HL-60 (cell line): ENCODE measurements around the gene QSOX1.

ENCODE experiments used
- DNase-seq, 2 experiments: peaks; one replicate each; pipeline ENCODE4 v3.0.0-alpha.2; 2010 to 2020; ENCODE audit warnings: low read depth in 1 of 2, low spot score in 1 of 2
- H3K27ac ChIP-seq: fragments of 250-450 bp; sonication (Bioruptor Pico); replicated peaks from 2 replicates; pipeline ENCODE4 v1.5.1; 2020; ENCODE audit warnings: mild to moderate bottlenecking, moderate library complexity
- H3K27me3 ChIP-seq: fragments of 250-450 bp; sonication (Bioruptor Pico); 2 replicates; pipeline ENCODE4 v1.5.1; 2021; ENCODE audit warnings: mild to moderate bottlenecking, moderate library complexity; ENCODE audit not compliant: insufficient read depth, poor library complexity, severe bottlenecking
- H3K4me3 ChIP-seq: replicated peaks from 2 replicates; pipeline ENCODE4 v1.5.1; 2011; ENCODE audit warnings: mild to moderate bottlenecking, control low read depth, low read length; ENCODE audit not compliant: insufficient read depth
- GABPA ChIP-seq: IDR thresholded peaks from 2 replicates; pipeline ENCODE4 v1.6.1; 2012; ENCODE audit warnings: low read depth
- POLR2AphosphoS5 ChIP-seq: IDR thresholded peaks from 2 replicates; pipeline ENCODE4 v1.6.1; 2012; ENCODE audit warnings: low read depth
- SPI1 ChIP-seq: IDR thresholded peaks from 2 replicates; pipeline ENCODE4 v1.6.1; 2012; ENCODE audit warnings: low read depth, mild to moderate bottlenecking, borderline replicate concordance
- TF ChIP-seq, protein P1 (sequence below): IDR thresholded peaks from one replicate; pipeline ENCODE4 v1.5.1; 2011; ENCODE audit warnings: low read length, control low read depth, inconsistent platforms; ENCODE audit not compliant: insufficient read depth
- TF ChIP-seq, protein P2 (sequence below): IDR thresholded peaks from 2 replicates; pipeline ENCODE4 v1.6.1; 2012; ENCODE audit warnings: low read depth; ENCODE audit not compliant: insufficient replicate concordance

Gene QSOX1

DNA sequence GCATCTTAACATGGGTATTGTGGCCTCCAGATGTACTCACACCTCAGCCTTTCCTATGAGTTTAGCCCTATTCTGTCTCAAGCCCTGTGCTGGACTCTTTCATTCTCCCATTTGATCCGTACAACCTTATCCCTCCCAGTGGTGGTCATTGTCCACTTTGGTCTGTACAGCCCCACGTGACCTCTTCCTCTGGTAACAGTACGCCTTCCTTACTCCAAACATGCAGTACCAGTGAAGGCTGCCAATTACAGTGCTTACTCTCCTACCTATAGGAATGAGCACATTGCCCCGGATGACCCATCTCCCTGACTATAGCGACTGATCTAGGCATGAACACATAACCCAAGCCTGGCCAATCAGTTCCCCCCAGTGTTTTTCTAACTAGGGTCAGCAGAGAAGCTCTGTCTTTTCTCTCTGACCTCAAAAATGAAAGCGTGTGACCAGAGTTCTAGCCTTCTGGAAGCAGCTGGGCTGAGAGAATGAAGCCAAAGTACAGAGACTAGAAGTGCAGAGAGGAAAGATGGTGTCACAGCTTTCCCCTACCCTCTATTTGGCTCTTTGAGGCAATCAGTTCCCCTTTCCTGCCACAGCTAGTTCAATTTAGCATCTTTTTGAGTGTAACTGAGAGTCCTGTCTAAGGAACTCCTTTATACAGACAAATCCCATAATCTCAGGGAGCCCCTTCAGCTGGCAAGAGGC is 9.9 kb upstream of the QSOX1 start:
- Histone ChIP-seq H3K27me3 (no peaks in the 10 kb centered on the region), H3K4me3 (no peak overlapping the region), H3K27ac (no peak overlapping the region)
- TF ChIP-seq GABPA (no peak), SPI1 (peak; percentile 38; the same call in 1 of the 2 replicates)
- no peak for DNase-seq

DNA sequence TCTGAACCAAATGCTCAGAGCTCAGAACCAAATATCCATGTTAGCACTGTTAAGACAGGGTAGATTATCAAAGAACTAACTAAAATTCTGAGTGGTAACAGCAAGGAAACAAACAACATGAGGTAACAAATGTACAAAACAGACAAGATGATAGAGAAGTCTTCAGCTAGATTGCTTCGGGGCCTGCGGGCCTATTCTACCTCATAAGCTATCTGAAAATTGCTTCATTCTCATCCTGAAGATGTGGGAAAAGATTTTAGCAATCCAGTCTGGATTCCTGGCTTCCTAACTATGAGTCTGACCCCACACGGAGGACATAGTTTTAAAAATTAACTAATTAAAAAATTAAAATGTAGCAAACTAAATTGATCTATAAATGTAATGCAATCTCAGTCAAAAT is 9.2 kb upstream of the QSOX1 start:
- H3K27ac ChIP-seq, result no peak overlapping the region
- TF ChIP-seq POLR2AphosphoS5, result no peak
- TF ChIP-seq, protein P1, sequence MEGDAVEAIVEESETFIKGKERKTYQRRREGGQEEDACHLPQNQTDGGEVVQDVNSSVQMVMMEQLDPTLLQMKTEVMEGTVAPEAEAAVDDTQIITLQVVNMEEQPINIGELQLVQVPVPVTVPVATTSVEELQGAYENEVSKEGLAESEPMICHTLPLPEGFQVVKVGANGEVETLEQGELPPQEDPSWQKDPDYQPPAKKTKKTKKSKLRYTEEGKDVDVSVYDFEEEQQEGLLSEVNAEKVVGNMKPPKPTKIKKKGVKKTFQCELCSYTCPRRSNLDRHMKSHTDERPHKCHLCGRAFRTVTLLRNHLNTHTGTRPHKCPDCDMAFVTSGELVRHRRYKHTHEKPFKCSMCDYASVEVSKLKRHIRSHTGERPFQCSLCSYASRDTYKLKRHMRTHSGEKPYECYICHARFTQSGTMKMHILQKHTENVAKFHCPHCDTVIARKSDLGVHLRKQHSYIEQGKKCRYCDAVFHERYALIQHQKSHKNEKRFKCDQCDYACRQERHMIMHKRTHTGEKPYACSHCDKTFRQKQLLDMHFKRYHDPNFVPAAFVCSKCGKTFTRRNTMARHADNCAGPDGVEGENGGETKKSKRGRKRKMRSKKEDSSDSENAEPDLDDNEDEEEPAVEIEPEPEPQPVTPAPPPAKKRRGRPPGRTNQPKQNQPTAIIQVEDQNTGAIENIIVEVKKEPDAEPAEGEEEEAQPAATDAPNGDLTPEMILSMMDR, result no peak
- no peak for TF ChIP-seq GABPA
- TF ChIP-seq SPI1, result no peak
- TF ChIP-seq, protein P2, sequence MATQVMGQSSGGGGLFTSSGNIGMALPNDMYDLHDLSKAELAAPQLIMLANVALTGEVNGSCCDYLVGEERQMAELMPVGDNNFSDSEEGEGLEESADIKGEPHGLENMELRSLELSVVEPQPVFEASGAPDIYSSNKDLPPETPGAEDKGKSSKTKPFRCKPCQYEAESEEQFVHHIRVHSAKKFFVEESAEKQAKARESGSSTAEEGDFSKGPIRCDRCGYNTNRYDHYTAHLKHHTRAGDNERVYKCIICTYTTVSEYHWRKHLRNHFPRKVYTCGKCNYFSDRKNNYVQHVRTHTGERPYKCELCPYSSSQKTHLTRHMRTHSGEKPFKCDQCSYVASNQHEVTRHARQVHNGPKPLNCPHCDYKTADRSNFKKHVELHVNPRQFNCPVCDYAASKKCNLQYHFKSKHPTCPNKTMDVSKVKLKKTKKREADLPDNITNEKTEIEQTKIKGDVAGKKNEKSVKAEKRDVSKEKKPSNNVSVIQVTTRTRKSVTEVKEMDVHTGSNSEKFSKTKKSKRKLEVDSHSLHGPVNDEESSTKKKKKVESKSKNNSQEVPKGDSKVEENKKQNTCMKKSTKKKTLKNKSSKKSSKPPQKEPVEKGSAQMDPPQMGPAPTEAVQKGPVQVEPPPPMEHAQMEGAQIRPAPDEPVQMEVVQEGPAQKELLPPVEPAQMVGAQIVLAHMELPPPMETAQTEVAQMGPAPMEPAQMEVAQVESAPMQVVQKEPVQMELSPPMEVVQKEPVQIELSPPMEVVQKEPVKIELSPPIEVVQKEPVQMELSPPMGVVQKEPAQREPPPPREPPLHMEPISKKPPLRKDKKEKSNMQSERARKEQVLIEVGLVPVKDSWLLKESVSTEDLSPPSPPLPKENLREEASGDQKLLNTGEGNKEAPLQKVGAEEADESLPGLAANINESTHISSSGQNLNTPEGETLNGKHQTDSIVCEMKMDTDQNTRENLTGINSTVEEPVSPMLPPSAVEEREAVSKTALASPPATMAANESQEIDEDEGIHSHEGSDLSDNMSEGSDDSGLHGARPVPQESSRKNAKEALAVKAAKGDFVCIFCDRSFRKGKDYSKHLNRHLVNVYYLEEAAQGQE, result no peak
- no peak for DNase-seq

DNA sequence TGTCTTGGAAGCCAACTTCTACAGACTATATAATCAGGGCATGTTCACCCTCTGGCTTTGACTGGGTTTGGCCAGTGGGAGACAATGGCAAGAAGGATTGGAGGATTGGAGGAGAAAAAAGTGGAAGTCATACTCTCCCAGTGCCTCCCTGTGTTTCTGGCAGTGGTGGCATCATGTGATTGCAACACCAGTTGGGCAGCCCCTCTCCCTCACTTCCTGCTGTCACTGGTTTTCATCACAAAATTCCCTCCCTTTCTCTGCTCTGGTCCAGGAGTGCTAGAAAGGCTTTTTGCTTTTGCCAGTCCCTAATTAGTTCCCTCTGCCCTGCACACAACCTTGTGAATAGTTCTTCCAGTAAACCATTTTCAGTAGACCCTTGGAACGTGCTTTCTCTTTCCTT is 3.7 kb upstream of the QSOX1 start:
- no peak overlapping the region for H3K4me3 ChIP-seq
- peak in 1 of 2 experiments; percentile 85 for DNase-seq
- TF ChIP-seq SPI1 (peak; percentile 74; the same call in 1 of the 2 replicates), GABPA (no peak), POLR2AphosphoS5 (peak; percentile 53; the same call in 1 of the 2 replicates)
- peak overlapping the region; percentile 47 for H3K27ac ChIP-seq
- H3K27me3 ChIP-seq, result no peaks in the 10 kb centered on the region

More for the DNA sequence above, 9.2 kb upstream of the QSOX1 start:
- H3K4me3 ChIP-seq, result no peak overlapping the region
- H3K27me3 ChIP-seq, result no peaks in the 10 kb centered on the region

DNA sequence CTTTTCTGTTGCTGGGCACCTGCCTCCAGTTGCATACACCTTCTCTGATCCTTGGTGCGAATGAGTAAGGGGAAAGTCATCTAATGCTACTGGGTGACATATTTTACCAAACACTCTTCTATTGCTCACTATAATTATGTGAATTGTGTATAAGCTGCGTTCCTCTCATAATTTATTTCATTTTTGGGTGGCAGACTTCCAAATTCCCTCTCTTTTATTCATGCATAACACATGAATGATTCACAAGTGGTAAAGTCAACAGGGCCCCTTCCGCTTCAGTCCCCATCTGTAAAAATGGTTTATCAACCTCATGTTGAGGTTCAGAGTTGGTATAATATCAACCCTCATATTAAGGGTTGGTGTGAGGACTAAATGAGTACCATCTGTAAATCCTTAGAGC is 3.2 kb upstream of the QSOX1 start:
- Histone ChIP-seq H3K4me3 (no peak overlapping the region), H3K27me3 (no peaks in the 10 kb centered on the region), H3K27ac (peak overlapping the region; percentile 47)
- TF ChIP-seq, protein P2, result no peak
- TF ChIP-seq POLR2AphosphoS5 (no peak), SPI1 (no peak), GABPA (no peak)
- TF ChIP-seq, protein P1, result no peak
- DNase-seq, result no peak

DNA sequence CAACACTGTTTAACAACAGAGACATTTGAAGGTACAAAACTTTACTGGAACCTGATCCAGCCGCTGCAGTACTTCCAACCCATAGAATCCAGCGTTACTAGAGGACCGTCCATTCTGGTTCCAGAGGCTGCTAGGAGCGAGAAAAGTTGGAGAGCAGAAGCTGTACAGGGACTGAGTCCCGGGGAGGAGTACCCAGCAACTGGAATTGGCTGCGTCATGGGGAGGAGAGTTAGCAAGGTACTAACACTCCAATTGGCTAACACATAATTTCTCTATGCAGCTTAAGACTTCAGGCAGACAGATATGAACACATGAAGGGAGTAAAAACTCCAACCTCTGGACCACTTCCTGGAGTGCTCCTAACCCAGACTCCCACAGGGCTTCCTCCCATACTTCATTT is 2.1 kb upstream of the QSOX1 start:
- TF ChIP-seq GABPA (no peak), SPI1 (no peak), POLR2AphosphoS5 (no peak)
- TF ChIP-seq, protein P2, result no peak
- TF ChIP-seq, protein P1, result no peak
- H3K27me3 ChIP-seq, result no peaks in the 10 kb centered on the region
- no peak overlapping the region for H3K4me3 ChIP-seq
- no peak for DNase-seq
- H3K27ac ChIP-seq, result no peak overlapping the region; the same call in 1 of the 2 replicates
